Neutrophil (primary cell): ENCODE data around the gene NEDD4L.

ENCODE experiments used
- H3K27ac ChIP-seq: fragments of 200-600 bp; sonication (generic); 2 replicates; pipeline ENCODE4 v1.5.1; 2016; ENCODE audit warnings: mild to moderate bottlenecking, moderate library complexity
- H3K27me3 ChIP-seq: fragments of 200-600 bp; sonication (generic); 2 replicates; pipeline ENCODE4 v1.6.0; 2016; ENCODE audit warnings: mild to moderate bottlenecking
- H3K36me3 ChIP-seq: fragments of 200-600 bp; sonication (generic); 2 replicates; pipeline ENCODE4 v1.5.1; 2017
- H3K4me1 ChIP-seq, 2 experiments: fragments of 200-600 bp in 1 of 2; sonication (generic) in 1 of 2; 1 replicate in 1 of 2; 2 replicates in 1 of 2; pipeline versions ENCODE4 v1.5.1 to v1.6.1; 2013 to 2016; ENCODE audit warnings: low read depth in 1 of 2, low read length in 1 of 2, mild to moderate bottlenecking in 1 of 2, moderate library complexity in 1 of 2; ENCODE audit not compliant: control insufficient read depth in 1 of 2, insufficient read depth in 1 of 2
- H3K4me3 ChIP-seq, 2 experiments: fragments of 200-600 bp in 1 of 2; sonication (generic) in 1 of 2; 1 replicate in 1 of 2; 2 replicates in 1 of 2; pipeline ENCODE4 v1.5.1; 2013 to 2016; ENCODE audit warnings: low read depth in 1 of 2, low read length in 1 of 2, mild to moderate bottlenecking in 1 of 2, moderate library complexity in 1 of 2
- H3K9me3 ChIP-seq: fragments of 200-600 bp; sonication (generic); 2 replicates; pipeline ENCODE4 v1.5.1; 2016
- TF ChIP-seq, protein P1 (sequence below): fragments of 200-600 bp; sonication (generic); IDR thresholded peaks from 2 replicates; pipeline ENCODE4 v1.5.1; 2016; ENCODE audit warnings: antibody characterized with exemption

NEDD4L gene

DNA sequence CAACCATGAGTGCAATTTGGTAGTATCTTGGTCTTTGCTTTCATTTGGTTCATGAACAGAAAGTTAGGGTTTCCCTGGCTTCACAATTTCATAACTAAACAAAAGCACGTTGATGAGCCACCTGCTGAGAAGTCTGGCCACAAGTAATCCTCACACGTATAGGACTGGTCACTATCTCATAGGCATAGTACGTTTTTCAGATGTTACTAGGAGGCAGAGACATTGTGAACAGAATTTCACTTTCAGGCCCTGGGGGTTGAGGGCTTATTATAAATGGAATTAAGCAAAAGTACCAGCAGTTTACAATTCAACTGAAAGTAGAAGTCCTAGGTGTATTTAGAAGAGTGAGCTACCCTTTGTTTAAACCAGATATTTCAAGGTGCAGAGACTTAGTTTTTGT lies 307.8 kb downstream of the NEDD4L start:
- no peaks in the 10 kb centered on the region for H3K36me3 ChIP-seq

DNA sequence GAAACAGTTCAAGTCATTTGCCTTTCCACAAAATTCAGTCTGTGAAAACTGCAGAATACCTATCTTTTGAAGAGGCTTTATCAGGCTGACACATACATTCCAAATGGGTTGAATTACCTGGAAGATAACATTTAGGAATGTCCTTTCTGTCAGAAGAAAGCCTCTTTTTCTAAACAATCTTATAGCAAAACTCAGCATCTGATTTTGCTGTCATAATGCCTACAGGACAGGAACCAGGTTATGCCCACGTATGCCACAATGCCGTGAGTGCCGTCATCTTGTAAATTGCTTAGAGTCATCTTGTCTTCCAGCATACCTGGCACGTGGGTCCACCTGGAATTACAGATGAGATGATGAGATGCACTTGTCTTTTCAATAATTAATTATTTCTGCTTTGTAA lies 309.6 kb downstream of the NEDD4L start:
- Histone ChIP-seq H3K36me3 (no peaks in the 10 kb centered on the region), H3K27me3 (no peaks in the 10 kb centered on the region), H3K4me3 (no peak overlapping the region), H3K9me3 (no peaks in the 10 kb centered on the region), H3K4me1 (no peaks in the 10 kb centered on the region), H3K27ac (no peak overlapping the region)
- TF ChIP-seq, protein P1, sequence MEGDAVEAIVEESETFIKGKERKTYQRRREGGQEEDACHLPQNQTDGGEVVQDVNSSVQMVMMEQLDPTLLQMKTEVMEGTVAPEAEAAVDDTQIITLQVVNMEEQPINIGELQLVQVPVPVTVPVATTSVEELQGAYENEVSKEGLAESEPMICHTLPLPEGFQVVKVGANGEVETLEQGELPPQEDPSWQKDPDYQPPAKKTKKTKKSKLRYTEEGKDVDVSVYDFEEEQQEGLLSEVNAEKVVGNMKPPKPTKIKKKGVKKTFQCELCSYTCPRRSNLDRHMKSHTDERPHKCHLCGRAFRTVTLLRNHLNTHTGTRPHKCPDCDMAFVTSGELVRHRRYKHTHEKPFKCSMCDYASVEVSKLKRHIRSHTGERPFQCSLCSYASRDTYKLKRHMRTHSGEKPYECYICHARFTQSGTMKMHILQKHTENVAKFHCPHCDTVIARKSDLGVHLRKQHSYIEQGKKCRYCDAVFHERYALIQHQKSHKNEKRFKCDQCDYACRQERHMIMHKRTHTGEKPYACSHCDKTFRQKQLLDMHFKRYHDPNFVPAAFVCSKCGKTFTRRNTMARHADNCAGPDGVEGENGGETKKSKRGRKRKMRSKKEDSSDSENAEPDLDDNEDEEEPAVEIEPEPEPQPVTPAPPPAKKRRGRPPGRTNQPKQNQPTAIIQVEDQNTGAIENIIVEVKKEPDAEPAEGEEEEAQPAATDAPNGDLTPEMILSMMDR: no peak

More for the DNA sequence above, 307.8 kb downstream of the NEDD4L start:
- TF ChIP-seq, protein P1: no peak
- H3K4me3 ChIP-seq: no peak overlapping the region
- H3K27me3 ChIP-seq: no peaks in the 10 kb centered on the region
- H3K4me1 ChIP-seq: no peaks in the 10 kb centered on the region
- H3K27ac ChIP-seq: no peak overlapping the region
- no peaks in the 10 kb centered on the region for H3K9me3 ChIP-seq

DNA sequence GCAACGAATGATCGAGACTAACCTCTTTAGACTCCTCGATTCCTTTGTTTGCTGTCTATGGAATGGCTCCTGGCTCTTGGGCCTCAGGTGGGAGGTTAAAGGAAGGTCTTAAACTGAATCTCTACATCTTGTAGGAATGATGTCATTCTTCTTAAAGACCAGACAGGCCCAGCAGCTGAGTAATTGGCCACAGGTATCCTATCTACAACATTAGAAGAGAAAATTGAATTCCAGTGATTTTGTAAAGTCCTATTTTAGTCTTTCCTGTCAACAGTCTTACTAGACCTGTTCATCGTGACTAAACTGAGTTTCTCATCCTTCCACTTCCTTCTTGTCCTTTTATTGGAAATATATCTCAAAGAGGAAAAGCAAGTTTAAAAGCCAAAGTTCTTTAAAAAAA lies 310.0 kb downstream of the NEDD4L start:
- no peaks in the 10 kb centered on the region for H3K27me3 ChIP-seq

DNA sequence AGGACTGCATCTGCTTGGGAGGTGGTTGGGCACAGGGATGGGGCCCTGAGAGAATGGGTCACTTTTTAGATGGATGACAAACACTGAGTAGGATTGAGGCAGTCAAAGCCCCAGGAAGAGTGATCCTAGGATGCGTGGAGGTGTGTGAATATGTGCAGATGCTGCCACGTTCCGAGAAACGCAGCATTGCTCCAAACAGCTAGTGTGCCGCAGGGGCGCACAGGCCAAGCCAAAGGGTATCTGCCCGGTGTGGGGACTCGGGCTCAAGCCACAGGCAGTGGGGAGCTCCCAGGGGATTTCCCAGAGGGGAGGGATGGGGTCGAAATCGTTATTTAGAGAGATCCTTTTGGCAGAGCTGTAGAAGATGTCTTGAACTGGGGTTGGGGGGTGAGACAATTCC lies 310.8 kb downstream of the NEDD4L start:
- TF ChIP-seq, protein P1: no peak
- no peak overlapping the region for H3K4me3 ChIP-seq
- H3K9me3 ChIP-seq: no peaks in the 10 kb centered on the region
- no peak overlapping the region for H3K27ac ChIP-seq
- H3K4me1 ChIP-seq: no peaks in the 10 kb centered on the region
- H3K36me3 ChIP-seq: no peaks in the 10 kb centered on the region
- no peaks in the 10 kb centered on the region for H3K27me3 ChIP-seq

More for the DNA sequence above, 310.0 kb downstream of the NEDD4L start:
- Histone ChIP-seq H3K4me3 (no peak overlapping the region), H3K9me3 (no peaks in the 10 kb centered on the region), H3K27ac (no peak overlapping the region), H3K36me3 (no peaks in the 10 kb centered on the region), H3K4me1 (no peaks in the 10 kb centered on the region)
- TF ChIP-seq, protein P1: no peak

DNA sequence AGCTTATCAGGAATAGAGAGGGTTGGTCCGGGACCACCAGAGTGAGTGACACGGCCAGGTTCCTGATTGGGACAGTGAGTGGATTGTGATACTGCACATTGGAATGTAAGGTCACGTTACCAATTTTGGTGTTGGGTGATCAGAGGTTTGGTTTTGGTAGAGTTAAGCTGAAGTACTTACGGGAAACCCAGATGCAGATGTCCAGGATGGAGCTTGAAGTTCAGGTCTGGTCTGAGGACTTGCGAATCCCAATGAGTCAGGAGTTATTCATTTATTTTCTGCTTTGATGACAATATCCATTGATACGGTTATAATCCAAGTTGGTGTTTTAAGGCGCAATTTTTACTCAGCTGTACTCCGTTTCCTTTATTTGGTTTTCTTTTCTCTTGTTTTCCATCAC lies 311.2 kb downstream of the NEDD4L start:
- Histone ChIP-seq H3K4me1 (no peaks in the 10 kb centered on the region), H3K4me3 (no peak overlapping the region), H3K36me3 (no peaks in the 10 kb centered on the region), H3K27ac (no peak overlapping the region), H3K27me3 (no peaks in the 10 kb centered on the region), H3K9me3 (no peaks in the 10 kb centered on the region)
- TF ChIP-seq, protein P1: no peak

DNA sequence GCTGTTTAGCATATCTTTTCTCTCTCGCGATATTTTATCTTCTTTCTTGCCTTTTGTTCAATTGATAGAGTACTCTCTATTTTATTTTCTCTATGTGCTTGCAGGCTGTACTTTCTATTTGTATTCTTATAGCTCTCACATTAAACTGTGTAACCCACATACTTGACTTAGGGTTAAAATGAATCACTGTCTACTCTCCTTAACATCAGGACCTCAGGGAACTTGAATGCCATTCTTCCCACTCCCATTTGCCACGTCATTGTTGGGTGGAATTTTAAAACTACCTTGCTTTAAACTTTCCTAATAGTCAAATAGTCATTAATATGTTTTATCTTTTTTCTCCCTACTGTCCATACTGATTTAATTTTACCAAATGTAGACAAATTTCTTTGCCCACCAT lies 315.2 kb downstream of the NEDD4L start:
- Histone ChIP-seq H3K27ac (no peak overlapping the region), H3K4me3 (no peak overlapping the region), H3K4me1 (no peaks in the 10 kb centered on the region)

More for the DNA sequence above, 315.2 kb downstream of the NEDD4L start:
- Histone ChIP-seq H3K9me3 (no peaks in the 10 kb centered on the region), H3K36me3 (no peaks in the 10 kb centered on the region), H3K27me3 (no peaks in the 10 kb centered on the region)
- TF ChIP-seq, protein P1: no peak
